Liver (tissue), 9 donors: ENCODE data around the gene ABHD6. TPM values are rescaled to one million over a fixed set of nuclear protein-coding genes. Genes with fewer than 3 reads are reported as not detected.
"Not testable (repeated sequence)": the region's sequence is repeated elsewhere in the genome, so short reads cannot be mapped to it uniquely, and the experiment has no call there.

Experiments used
- DNase-seq: peaks from one replicate; pipeline ENCODE4 v3.0.0-alpha.2; 2017; ENCODE audit warnings: low spot score
- H3K27ac ChIP-seq, 2 donors: one replicate each; pipeline ENCODE4 v1.7.0; 2013; ENCODE audit warnings: inconsistent platforms in 2 of 2, low read length in 2 of 2, control low read depth in 1 of 2, low read depth in 1 of 2, mild to moderate bottlenecking in 1 of 2
- H3K27me3 ChIP-seq, 4 donors: one replicate each; pipeline versions ENCODE4 v1.6.1 to v1.7.0; 2013; ENCODE audit warnings: low read length in 3 of 4, inconsistent platforms in 1 of 4, mild to moderate bottlenecking in 1 of 4, moderate library complexity in 1 of 4; ENCODE audit not compliant: control insufficient read depth in 4 of 4, insufficient read depth in 4 of 4
- H3K36me3 ChIP-seq, 4 donors: one replicate each; pipeline versions ENCODE4 v1.6.1 to v1.7.0; 2013; ENCODE audit warnings: low read length in 3 of 4, mild to moderate bottlenecking in 3 of 4, low read depth in 1 of 4, moderate library complexity in 1 of 4; ENCODE audit not compliant: control insufficient read depth in 4 of 4, insufficient read depth in 3 of 4
- H3K4me1 ChIP-seq, 4 donors: one replicate each; pipeline versions ENCODE4 v1.6.1 to v1.7.0; 2013; ENCODE audit warnings: low read length in 3 of 4, mild to moderate bottlenecking in 3 of 4, moderate library complexity in 1 of 4; ENCODE audit not compliant: control insufficient read depth in 4 of 4, insufficient read depth in 4 of 4
- H3K4me3 ChIP-seq, 3 donors: one replicate each; pipeline versions ENCODE4 v1.6.1 to v1.7.0; 2013; ENCODE audit warnings: low read length in 3 of 3, control low read depth in 1 of 3, low read depth in 1 of 3, mild to moderate bottlenecking in 1 of 3
- H3K9ac ChIP-seq, 2 donors: one replicate each; pipeline ENCODE4 v1.7.0; 2013; ENCODE audit warnings: low read length in 2 of 2, mild to moderate bottlenecking in 2 of 2, moderate library complexity in 2 of 2, control low read depth in 1 of 2, low read depth in 1 of 2
- H3K9me3 ChIP-seq, 4 donors: one replicate each; pipeline versions ENCODE4 v1.6.1 to v1.7.0; 2013; ENCODE audit warnings: low read length in 3 of 4; ENCODE audit not compliant: control insufficient read depth in 4 of 4
- EGR1 ChIP-seq, 2 donors: IDR thresholded peaks; 2 replicates each; pipeline ENCODE4 v1.6.1; 2016 to 2018; ENCODE audit warnings: antibody characterized with exemption in 2 of 2, low read depth in 2 of 2
- FOXA1 ChIP-seq: IDR thresholded peaks from 2 replicates; pipeline ENCODE4 v1.6.1; 2016; ENCODE audit warnings: antibody characterized with exemption
- GABPA ChIP-seq, 2 donors: IDR thresholded peaks in 1 of 2; conservative IDR thresholded peaks in 1 of 2; 2 replicates each; pipeline ENCODE4 v1.6.1; 2016; ENCODE audit warnings: antibody characterized with exemption in 2 of 2, mild to moderate bottlenecking in 1 of 2, moderate library complexity in 1 of 2
- HNF4A ChIP-seq, 2 donors: conservative IDR thresholded peaks; 2 replicates each; pipeline ENCODE4 v1.6.1; 2016; ENCODE audit warnings: antibody characterized with exemption in 2 of 2, mild to moderate bottlenecking in 2 of 2
- HNF4G ChIP-seq: IDR thresholded peaks from 2 replicates; pipeline ENCODE4 v1.6.1; 2016; ENCODE audit warnings: antibody characterized with exemption
- NR2F2 ChIP-seq: IDR thresholded peaks from 2 replicates; pipeline ENCODE4 v1.6.1; 2016; ENCODE audit warnings: antibody characterized with exemption
- RAD21 ChIP-seq, 2 donors: IDR thresholded peaks; 2 replicates each; pipeline ENCODE4 v1.6.1; 2016; ENCODE audit warnings: antibody characterized with exemption in 2 of 2, mild to moderate bottlenecking in 2 of 2
- RXRA ChIP-seq, 2 donors: IDR thresholded peaks; 2 replicates each; pipeline ENCODE4 v1.6.1; 2017 to 2018; ENCODE audit warnings: antibody characterized with exemption in 2 of 2, mild to moderate bottlenecking in 1 of 2
- SP1 ChIP-seq: IDR thresholded peaks from 2 replicates; pipeline ENCODE4 v1.6.1; 2018; ENCODE audit warnings: antibody characterized with exemption, mild to moderate bottlenecking
- TAF1 ChIP-seq: conservative IDR thresholded peaks from 2 replicates; pipeline ENCODE4 v1.6.1; 2016; ENCODE audit warnings: antibody characterized with exemption, mild to moderate bottlenecking
- YY1 ChIP-seq: IDR thresholded peaks from 2 replicates; pipeline ENCODE4 v1.6.1; 2016; ENCODE audit warnings: antibody characterized with exemption, mild to moderate bottlenecking
- WGBS: extraction: QIAGEN DNeasy Blood & Tissue Kit; methylation state at CpG from one replicate; pipeline ENCODE4 v1.1.7; 2013; 5-methylcytosine and 5-hydroxymethylcytosine counted together
- polyA plus RNA-seq, 2 donors: library from polyadenylated mRNA; stranded (reverse) in 1 of 2; unstranded in 1 of 2; fragments of 200-250 nt in 1 of 2; fragments of >200 nt in 1 of 2; fragmentation: Nextera tagmentation in 1 of 2; extraction: Ambion mirVana in 1 of 2; gene quantifications; one replicate each; pipeline versions ENCODE4 v1.2.1 to v1.2.3, GENCODE V29; 2013 to 2015
- total RNA-seq, 2 donors: library from RNA; depleted of rRNA; stranded (reverse); fragments of >200 nt; gene quantifications; one replicate each; pipeline ENCODE4 v1.2.3, GENCODE V29; 2014
- TF ChIP-seq, protein P1 (sequence below): fragments of 150-350 bp; IDR thresholded peaks from 2 replicates; pipeline ENCODE4 v1.5.1; 2017; ENCODE audit warnings: improper control_type of control experiment, low read depth, low read length; ENCODE audit not compliant: missing input control
- TF ChIP-seq, protein P2 (sequence below): IDR thresholded peaks from 2 replicates; pipeline ENCODE4 v1.6.1; 2016; ENCODE audit warnings: antibody characterized with exemption
- TF ChIP-seq, protein P3 (sequence below): IDR thresholded peaks from 2 replicates; pipeline ENCODE4 v1.6.1; 2016; ENCODE audit warnings: antibody characterized with exemption
- donor health status: healthy.
- donor health status: healthy.
- donor health status: healthy.
- donor health status: healthy.
- donor health status: healthy.

Gene ABHD6
- total and polyA plus RNA-seq, 4 donors: 19.8 to 60.9 (median 38.3) TPM

DNA sequence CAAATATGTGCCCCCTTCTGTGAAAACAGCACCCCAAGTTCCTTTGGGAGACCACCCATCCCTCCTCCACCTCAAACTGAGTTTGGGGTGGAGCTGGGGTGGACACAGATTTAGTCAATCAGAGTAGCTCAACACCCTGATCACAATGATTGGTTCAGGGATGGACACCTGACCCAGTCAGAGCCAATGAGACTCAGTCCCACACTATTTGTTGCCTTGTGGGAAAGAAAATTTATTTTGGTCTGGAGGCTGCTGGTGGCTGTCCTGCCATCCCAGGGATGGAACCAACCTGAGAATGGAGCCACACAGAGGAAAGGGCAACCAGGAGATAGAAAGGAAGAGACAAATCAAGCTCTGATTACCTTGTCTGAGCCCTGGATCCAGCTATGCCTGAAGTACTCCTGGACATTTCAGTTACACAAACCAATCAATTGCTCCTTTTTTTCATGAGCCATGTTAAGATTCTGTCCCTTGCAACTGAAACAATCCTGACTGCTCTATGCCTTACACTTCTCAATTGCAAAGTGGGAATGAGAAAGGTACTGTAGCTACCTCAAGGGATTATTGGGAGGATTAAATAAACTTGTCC lies 37.4 kb upstream of the ABHD6 start:
- H3K9me3 ChIP-seq: no peaks in the 10 kb centered on the region
- no peak overlapping the region for H3K27ac ChIP-seq
- no peak overlapping the region for H3K4me3 ChIP-seq
- no peaks in the 10 kb centered on the region for H3K36me3 ChIP-seq
- no peaks in the 10 kb centered on the region for H3K27me3 ChIP-seq
- no peak for DNase-seq
- H3K9ac ChIP-seq: no peak overlapping the region
- no peak for TF ChIP-seq HNF4A (conservative IDR thresholded peaks at IDR 0.05)
- TF ChIP-seq, protein P1, sequence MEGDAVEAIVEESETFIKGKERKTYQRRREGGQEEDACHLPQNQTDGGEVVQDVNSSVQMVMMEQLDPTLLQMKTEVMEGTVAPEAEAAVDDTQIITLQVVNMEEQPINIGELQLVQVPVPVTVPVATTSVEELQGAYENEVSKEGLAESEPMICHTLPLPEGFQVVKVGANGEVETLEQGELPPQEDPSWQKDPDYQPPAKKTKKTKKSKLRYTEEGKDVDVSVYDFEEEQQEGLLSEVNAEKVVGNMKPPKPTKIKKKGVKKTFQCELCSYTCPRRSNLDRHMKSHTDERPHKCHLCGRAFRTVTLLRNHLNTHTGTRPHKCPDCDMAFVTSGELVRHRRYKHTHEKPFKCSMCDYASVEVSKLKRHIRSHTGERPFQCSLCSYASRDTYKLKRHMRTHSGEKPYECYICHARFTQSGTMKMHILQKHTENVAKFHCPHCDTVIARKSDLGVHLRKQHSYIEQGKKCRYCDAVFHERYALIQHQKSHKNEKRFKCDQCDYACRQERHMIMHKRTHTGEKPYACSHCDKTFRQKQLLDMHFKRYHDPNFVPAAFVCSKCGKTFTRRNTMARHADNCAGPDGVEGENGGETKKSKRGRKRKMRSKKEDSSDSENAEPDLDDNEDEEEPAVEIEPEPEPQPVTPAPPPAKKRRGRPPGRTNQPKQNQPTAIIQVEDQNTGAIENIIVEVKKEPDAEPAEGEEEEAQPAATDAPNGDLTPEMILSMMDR: no peak
- TF ChIP-seq, protein P2, sequence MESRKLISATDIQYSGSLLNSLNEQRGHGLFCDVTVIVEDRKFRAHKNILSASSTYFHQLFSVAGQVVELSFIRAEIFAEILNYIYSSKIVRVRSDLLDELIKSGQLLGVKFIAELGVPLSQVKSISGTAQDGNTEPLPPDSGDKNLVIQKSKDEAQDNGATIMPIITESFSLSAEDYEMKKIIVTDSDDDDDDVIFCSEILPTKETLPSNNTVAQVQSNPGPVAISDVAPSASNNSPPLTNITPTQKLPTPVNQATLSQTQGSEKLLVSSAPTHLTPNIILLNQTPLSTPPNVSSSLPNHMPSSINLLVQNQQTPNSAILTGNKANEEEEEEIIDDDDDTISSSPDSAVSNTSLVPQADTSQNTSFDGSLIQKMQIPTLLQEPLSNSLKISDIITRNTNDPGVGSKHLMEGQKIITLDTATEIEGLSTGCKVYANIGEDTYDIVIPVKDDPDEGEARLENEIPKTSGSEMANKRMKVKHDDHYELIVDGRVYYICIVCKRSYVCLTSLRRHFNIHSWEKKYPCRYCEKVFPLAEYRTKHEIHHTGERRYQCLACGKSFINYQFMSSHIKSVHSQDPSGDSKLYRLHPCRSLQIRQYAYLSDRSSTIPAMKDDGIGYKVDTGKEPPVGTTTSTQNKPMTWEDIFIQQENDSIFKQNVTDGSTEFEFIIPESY: no peak
- TF ChIP-seq GABPA (IDR thresholded peaks at IDR 0.05 in 1 of 2, conservative IDR thresholded peaks at IDR 0.05 in 1 of 2): no peak
- TF ChIP-seq FOXA1: no peak
- TF ChIP-seq NR2F2: no peak
- H3K4me1 ChIP-seq: peaks cover 0 to 7% (median 3%) of the 10 kb centered on the region in 4 donors

DNA sequence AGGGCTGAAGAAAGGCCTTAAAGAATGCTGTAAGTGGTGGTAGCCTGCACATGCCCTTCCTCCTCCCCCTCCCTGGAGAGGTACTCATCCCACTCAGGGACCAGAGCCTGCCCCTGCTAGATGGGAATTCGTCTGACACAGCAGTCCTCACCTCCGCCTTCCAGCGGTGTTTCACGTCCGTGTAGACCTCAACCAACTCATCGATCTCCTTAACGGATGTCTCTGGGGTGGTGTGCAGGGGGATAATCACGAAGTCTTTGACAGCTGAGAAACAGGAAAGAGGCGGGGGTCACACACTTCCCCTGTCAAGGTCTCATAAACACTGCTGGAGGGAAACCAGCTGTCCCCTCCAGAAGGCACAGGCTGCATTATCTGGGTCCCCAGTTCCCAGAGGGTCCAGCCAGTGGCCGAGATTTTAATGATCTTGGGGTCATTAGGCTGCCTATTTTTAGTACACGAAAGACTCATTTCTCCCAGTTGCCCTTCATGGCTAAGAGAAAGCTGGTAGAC lies 36.7 kb upstream of the ABHD6 start:
- 64% methylated on average over 11 of the region's 11 CpGs for WGBS
- H3K4me3 ChIP-seq: no peak overlapping the region
- H3K4me1 ChIP-seq: peaks cover 2 to 13% (median 9%) of the 10 kb centered on the region in 4 donors
- no peaks in the 10 kb centered on the region for H3K36me3 ChIP-seq
- TF ChIP-seq NR2F2 (peak; percentile 89), RXRA (IDR thresholded peaks at IDR 0.05) (peak; percentile 28 to 43), HNF4A (conservative IDR thresholded peaks at IDR 0.05) (no peak)
- H3K9me3 ChIP-seq: no peaks in the 10 kb centered on the region
- no peaks in the 10 kb centered on the region for H3K27me3 ChIP-seq
- no peak overlapping the region for H3K9ac ChIP-seq
- no peak overlapping the region for H3K27ac ChIP-seq
- no peak for DNase-seq

DNA sequence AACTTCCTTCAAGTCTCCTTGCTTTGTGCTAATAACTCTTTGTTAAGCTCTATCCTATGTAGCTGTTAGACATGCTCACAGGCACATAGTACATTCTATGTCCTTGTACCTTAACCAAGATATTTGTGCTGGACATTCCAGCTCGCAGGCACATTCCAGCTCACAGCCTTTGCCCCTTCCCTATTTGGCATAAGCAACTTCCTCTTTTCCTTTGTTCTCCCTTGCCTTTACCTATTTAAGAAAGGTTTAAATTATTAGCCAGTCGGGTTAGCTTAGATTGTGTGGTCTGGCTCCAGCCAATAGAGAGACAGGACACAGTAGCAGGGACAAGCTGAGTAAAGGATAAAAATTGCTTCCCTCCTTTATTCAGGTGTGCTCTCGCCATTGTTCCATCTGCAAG lies 36.1 kb upstream of the ABHD6 start:
- not testable (repeated sequence) for H3K27ac ChIP-seq, H3K36me3 ChIP-seq, H3K27me3 ChIP-seq, H3K4me3 ChIP-seq, H3K9ac ChIP-seq, H3K9me3 ChIP-seq, DNase-seq
- 44% methylated on average over 3 of the region's 3 CpGs for WGBS
- TF ChIP-seq HNF4A (conservative IDR thresholded peaks at IDR 0.05): peak; percentile 35 to 41
- peak; percentile 19 for TF ChIP-seq SP1
- H3K4me1 ChIP-seq: peaks cover 2 to 19% (median 12%) of the 10 kb centered on the region in 4 donors

DNA sequence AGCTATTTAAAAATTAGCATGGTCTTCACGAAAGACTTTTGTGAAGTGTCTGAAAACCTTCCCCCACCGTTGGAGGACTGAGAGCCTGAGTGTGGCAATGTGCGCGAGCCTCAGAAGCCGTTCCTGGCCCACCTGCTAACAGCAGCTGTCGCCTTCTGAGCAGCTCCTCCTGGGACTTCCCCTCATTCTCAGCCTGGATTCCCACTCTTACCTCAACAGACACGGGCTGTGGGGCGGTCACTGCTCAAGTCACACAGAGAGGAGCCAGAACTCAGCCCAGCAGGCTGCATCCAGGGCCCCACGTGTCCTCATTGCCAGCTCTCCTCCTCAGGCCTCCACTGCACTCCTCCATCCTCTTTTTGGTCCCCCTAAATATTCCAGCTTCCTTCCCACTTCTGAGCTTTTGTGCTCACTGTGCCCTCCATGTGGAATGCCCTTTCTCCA lies 34.7 kb upstream of the ABHD6 start:
- H3K4me3 ChIP-seq: no peak overlapping the region
- 84% methylated on average over 9 of the region's 9 CpGs for WGBS
- DNase-seq: no peak
- H3K27me3 ChIP-seq: no peaks in the 10 kb centered on the region
- no peak overlapping the region for H3K9ac ChIP-seq
- no peaks in the 10 kb centered on the region for H3K36me3 ChIP-seq
- H3K4me1 ChIP-seq: peaks cover 2 to 25% (median 14%) of the 10 kb centered on the region in 4 donors
- H3K27ac ChIP-seq: no peak overlapping the region
- H3K9me3 ChIP-seq: no peaks in the 10 kb centered on the region
- TF ChIP-seq EGR1 (IDR thresholded peaks at IDR 0.05; ENCODE audit: low read depth in 2 of 2): no peak
- TF ChIP-seq, protein P1: no peak
- TF ChIP-seq, protein P3, sequence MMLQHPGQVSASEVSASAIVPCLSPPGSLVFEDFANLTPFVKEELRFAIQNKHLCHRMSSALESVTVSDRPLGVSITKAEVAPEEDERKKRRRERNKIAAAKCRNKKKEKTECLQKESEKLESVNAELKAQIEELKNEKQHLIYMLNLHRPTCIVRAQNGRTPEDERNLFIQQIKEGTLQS: no peak
- TF ChIP-seq HNF4A (conservative IDR thresholded peaks at IDR 0.05): no peak
- TF ChIP-seq, protein P2: no peak
- no peak for TF ChIP-seq HNF4G
- no peak for TF ChIP-seq YY1
- no peak for TF ChIP-seq RXRA (IDR thresholded peaks at IDR 0.05)
- no peak for TF ChIP-seq NR2F2
- TF ChIP-seq TAF1: no peak
- no peak for TF ChIP-seq RAD21 (IDR thresholded peaks at IDR 0.05)
